Measurements from ENCODE around the gene ERFE.

GRCh38 chr2:238121511-238122286 lies 37.1 kb upstream of the ERFE start:
- TF ChIP-seq EP300 (IDR thresholded peaks at IDR 0.05): no peak
- no peak for TF ChIP-seq POLR2A (IDR thresholded peaks at IDR 0.05)

All from suprapubic skin (tissue), 2 donors.